Measurements from ENCODE around the gene HBA2. TPM values are rescaled to one million over a fixed set of nuclear protein-coding genes. Genes with fewer than 3 reads are reported as not detected.
"Not testable (repeated sequence)": the region's sequence is repeated elsewhere in the genome, so short reads cannot be mapped to it uniquely, and the experiment has no call there.

The HBA2 gene
- polyA plus RNA-seq, 4 donors: 794 to 1,266 (median 1,092) TPM

DNA sequence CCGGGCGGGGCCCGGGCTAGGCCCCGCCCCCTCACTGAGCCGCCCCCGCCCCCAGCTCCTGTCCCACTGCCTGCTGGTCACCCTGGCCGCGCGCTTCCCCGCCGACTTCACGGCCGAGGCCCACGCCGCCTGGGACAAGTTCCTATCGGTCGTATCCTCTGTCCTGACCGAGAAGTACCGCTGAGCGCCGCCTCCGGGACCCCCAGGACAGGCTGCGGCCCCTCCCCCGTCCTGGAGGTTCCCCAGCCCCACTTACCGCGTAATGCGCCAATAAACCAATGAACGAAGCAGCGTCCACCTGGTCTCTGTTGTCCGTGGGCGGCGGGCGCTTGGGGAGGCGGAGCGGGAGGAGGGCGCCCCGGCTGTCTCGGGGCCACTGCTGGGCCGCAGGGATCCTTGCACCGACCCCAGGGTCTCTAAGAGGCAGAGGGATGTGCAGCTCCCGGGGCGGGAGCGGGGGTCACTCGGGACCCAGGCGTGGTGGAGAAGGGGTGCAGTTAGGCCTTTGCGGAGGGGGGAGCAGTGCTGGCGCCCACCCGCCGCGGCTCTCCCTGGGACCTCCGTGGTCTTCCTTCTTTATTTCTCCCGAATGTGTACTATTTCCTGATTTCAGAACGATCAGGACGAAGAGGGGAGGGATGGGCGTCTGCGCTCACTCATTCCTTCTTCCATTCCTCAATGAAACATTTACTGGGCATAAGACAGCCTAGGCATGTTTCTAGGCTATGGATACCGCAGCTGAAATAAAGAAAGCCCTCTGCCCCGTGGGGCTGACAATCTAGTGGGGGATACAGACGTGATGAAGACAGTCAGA lies 18.3 kb upstream of the HBA2 start:
- DNase-seq (ENCODE audit: low read depth in 4 of 4, low spot score in 3 of 4): no peak

DNA sequence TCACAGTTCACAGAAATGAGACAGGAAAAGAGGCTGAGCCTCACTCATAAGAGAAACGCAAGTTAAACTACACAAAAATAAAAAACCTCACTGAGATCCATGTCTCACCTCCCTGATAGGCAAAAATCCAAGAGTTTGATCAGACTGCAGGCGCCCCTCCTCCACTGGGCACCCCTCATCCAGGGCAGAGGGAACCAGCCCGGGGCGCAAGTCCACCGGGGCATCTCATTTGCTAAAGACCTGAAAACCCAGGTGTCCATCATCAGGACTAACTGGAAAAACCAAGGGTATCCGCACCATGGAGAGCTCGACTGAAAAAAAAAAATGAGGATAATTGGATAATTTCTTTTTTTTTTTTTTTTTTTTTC lies 17.7 kb upstream of the HBA2 start:
- no peak for DNase-seq (ENCODE audit: low read depth in 4 of 4, low spot score in 3 of 4)

DNA sequence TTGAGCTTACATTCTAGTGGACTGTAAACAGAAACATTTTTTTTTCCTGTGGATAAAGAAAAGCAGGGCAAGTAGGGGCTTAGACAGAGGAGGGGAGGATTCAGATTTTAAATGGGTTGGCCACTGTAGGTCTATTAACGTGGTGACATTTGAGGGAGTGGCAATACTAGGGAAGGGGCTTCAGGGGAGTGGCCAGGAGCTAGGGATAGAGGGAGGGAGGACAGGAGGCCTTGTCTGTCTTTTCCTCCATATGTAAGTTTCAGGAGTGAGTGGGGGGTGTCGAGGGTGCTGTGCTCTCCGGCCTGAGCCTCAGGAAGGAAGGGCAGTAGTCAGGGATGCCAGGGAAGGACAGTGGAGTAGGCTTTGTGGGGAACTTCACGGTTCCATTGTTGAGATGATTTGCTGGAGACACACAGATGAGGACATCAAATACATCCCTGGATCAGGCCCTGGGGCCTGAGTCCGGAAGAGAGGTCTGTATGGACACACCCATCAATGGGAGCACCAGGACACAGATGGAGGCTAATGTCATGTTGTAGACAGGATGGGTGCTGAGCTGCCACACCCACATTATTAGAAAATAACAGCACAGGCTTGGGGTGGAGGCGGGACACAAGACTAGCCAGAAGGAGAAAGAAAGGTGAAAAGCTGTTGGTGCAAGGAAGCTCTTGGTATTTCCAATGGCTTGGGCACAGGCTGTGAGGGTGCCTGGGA lies 13.4 kb upstream of the HBA2 start:
- DNase-seq (ENCODE audit: low read depth in 4 of 4, low spot score in 3 of 4): no peak

DNA sequence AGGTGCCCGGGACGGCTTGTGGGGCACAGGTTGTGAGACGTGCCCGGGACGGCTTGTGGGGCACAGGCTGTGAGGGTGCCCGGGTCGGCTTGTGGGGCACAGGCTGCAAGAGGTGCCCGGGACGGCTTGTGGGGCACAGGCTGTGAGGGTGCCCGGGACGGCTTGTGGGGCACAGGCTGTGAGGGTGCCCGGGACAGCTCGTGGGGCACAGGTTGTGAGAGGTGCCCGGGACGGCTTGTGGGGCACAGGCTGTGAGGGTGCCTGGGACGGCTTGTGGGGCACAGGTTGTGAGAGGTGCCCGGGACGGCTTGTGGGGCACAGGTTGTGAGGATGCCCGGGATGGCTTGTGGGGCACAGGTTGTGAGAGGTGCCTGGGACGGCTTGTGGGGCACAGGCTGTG lies 12.4 kb upstream of the HBA2 start:
- DNase-seq (ENCODE audit: low read depth in 4 of 4, low spot score in 3 of 4): not testable (repeated sequence)

DNA sequence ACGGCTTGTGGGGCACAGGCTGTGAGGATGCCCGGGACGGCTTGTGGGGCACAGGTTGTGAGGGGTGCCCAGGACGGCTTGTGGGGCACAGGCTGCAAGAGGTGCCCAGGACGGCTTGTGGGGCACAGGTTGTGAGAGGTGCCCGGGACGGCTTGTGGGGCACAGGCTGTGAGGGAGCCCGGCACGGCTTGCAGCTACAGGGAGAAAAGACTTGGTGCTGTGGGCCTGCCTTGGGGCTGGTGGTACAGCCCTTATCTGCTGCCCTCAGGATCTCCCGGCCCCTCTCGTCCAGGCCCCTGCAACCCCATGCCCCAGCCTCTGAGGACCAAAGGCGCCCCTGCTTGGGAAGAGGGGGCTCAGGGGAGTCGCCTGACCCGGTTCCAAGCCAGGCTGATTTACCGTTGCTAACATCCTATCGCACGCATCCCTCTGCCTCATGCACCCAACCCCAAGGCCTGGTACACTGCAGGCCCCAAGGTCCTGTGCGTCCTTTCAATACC lies 11.9 kb upstream of the HBA2 start:
- DNase-seq (ENCODE audit: low read depth in 4 of 4, low spot score in 3 of 4): no peak

DNA sequence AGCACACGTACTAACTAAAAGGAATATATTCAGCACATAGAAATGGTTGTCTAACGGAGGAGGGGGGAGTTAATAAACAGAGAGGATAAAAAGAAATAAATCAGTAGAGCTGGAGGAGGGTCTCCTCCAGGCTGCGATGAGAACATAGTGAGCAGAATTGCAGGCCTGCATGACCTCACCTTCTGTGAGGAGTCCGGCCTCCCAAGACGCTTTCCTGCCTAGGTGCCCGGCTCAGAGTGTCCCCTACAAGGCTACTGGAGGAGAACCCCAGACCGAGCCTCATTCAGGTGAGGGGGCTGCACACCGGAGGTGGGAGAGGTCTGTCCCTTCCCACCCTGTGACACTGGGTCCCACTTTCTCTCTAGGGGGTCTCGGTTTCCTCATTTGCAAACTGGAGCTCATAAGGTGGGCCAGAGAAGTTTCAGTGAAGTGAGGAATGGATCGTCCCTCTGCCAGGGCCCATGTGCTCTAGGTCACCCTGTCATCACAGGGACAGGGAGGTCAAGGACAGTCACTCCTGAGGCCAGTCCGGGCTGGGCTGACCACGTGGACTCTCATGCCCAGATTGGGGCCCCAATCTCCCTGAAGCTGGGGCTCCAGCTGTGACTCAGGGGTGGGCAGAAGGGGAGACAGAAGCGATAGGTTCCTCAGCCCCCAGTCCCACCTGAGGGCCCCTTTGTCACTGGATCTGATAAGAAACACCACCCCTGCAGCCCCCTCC lies 10.2 kb upstream of the HBA2 start:
- DNase-seq (ENCODE audit: low read depth in 4 of 4, low spot score in 3 of 4): no peak

DNA sequence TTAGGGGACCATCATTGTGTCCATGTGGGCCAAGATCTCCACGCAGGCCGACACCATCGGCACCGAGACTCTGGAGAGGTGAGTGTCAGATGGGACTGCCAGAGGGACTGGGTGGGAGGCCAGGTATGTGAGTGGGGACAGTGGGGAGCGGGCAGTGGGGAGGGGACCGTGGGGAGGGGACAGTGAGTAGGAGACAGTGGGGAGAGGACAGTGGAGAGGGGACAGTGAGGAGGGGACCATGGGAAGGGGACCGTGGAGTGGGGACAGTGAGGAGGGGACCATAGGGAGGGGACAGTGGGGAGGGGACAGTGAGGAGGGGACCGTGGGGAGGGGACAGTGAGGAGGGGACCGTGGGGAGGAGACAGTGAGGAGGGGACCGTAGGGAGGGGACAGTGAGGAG lies 9.5 kb upstream of the HBA2 start:
- not testable (repeated sequence) for DNase-seq (ENCODE audit: low read depth in 4 of 4, low spot score in 3 of 4)

DNA sequence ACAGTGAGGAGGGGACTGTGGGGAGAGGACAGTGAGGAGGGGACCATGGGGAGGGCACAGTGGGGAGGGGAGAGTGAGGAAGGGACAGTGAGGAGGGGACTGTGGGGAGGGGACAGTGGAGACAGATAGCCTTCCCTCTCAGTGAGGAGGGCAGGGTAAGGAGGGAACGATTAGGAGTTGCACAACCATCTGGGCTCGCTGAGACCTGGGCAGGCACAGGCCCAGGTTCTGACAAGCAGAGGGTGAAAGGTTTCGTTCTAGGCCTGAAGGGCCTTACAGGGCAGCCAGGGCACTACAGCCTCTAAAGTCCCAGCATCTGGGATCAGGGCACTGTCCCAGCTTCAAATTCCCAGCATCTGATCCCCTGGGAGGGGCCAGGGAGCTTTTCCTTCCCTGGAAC lies 9.0 kb upstream of the HBA2 start:
- DNase-seq (ENCODE audit: low read depth in 4 of 4, low spot score in 3 of 4): not testable (repeated sequence)

DNA sequence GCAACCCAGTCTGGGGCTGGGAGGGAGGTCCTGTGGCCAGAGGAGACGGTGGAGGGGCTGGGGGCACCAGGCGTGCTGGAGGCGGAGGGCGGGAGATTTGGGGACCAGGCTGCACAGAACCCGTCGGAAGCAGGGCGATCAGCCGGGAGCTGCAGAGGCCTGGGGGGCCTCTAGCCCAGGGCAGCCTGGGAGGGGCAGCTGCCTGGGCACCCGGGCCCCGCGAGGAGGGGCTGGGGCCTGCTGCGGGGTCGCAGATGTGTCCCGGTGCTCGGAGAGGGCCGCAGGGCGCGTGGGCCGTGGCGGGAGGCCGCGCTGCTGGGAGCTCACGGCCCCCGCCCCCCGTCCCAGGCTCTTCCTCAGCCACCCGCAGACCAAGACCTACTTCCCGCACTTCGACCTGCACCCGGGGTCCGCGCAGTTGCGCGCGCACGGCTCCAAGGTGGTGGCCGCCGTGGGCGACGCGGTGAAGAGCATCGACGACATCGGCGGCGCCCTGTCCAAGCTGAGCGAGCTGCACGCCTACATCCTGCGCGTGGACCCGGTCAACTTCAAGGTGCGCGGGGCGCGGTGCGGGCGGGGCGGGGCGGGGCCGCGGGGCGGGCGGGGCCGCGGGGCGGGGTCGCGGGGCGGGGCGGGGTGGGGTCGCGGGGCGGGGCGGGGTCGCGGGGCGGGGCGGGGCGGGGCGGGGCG lies 8.4 kb upstream of the HBA2 start:
- not testable (repeated sequence) for DNase-seq (ENCODE audit: low read depth in 4 of 4, low spot score in 3 of 4)

DNA sequence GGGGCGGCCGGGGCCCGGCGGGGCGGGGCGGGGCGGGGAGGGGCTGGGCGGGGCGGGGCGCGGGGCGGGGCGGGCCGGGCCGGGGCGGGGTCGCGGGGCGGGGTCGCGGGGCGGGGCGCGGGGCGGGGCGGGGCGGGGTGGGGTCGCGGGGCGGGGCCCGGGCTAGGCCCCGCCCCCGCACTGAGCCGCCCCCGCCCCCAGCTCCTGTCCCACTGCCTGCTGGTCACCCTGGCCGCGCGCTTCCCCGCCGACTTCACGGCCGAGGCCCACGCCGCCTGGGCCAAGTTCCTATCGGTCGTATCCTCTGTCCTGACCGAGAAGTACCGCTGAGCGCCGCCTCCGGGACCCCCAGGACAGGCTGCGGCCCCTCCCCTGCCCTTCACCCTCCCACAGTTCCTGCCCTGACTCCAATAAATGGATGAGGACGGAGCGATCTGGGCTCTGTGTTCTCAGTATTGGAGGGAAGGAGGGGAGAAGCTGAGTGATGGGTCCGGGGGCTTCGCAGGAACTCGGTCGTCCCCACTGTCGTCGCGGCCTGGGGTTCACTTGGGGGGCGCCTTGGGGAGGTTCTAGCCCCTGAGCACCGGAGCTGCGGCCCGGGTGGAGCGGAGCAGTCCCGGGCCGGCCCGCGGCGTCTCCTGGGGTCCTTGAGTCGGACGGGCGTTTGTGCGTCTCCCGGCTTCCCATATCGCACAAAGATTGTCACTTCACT lies 7.7 kb upstream of the HBA2 start:
- DNase-seq (ENCODE audit: low read depth in 4 of 4, low spot score in 3 of 4): no peak

DNA sequence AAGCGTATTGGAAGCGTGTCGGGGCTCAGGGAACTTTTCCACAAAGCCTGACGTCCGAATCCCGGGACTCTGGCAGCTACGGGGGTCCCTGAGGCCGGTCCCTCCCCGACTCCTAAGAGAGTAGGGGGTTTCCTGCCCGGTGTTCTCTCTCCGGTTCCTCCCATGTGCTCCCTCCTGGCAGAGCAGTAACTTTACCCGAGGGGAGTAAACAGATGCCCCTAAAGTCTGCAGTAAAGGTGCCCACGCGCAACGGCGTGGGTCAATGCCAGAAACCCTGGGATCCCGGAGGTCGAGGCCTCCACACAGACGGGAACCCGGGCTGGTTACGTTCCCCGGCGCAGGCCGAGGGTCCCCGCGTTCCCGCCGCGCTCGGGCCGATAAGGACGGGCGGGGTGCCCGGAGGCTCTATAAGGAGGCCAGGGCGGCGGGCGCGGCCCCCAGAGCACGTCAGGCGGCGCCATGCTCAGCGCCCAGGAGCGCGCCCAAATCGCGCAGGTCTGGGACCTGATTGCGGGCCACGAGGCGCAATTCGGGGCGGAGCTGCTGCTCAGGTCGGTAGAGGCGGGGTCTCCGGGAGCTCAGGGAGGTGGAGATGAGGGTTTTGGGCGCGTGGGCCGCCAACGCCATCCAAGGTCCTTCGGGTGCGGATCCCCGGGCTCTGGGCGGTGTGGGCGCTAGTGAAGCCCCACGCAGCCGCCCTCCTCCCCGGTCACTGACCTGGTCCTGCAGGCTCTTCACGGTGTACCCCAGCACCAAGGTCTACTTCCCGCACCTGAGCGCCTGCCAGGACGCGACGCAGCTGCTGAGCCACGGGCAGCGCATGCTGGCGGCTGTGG lies 6.9 kb upstream of the HBA2 start, which contains the start of gene HBM:
Gene HBM (plus strand): TSS at position 440 of the 836 bp plus-strand sequence. CDS start 20 bp downstream, at position 460.
- DNase-seq (ENCODE audit: low read depth in 4 of 4, low spot score in 3 of 4): no peak

DNA sequence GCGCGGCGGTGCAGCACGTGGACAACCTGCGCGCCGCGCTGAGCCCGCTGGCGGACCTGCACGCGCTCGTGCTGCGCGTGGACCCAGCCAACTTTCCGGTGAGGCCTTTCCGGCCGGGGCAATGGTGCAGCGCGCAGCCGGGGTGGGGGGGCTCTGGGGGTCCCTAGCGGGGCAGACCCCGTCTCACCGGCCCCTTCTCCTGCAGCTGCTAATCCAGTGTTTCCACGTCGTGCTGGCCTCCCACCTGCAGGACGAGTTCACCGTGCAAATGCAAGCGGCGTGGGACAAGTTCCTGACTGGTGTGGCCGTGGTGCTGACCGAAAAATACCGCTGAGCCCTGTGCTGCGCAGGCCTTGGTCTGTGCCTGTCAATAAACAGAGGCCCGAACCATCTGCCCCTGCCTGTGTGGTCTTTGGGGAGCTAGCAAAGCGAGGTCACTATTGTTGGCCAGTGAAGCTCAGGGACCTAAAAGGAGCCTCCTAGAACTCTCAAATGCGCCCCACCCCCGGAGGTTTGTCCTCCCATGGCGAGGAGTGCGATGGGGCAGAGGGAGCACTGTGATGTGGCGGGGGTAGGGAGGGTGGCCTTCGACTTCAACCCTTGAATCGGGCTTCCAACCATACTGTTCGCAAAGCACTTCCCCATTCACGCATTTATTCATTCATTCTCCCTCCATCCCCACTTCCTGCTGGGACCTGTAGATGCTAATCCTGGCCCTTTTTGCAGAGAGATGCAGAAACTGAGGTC lies 6.1 kb upstream of the HBA2 start:
- DNase-seq (ENCODE audit: low read depth in 4 of 4, low spot score in 3 of 4): no peak

DNA sequence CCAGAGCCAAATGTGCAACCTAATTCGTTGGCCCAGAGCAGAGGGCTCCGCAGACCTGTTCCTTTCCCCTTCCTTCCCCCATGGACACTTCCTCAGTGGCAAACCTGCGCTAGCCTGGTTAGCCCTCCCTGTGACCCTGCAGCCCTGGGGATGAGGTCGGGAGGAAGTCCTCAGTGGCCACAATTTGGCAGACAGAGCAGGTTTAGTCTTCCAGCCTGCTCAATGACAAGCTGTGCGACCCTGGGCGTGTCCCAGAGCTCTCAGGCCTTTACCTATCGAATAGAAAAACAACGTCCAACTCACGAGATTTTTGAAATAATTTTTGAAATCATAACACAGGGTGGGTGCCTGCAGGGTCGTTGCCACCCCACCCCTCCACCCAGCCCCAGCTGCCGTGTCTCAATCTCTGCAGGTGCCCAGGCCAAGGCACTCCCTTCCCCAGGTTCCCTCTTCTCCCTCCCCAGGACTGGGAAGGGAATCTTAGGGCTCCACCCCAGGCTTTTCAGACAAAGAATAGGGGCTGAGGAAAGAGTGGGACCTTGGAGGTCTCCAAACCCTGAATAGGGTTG lies 5.5 kb upstream of the HBA2 start:
- no peak for DNase-seq (ENCODE audit: low read depth in 4 of 4, low spot score in 3 of 4)

DNA sequence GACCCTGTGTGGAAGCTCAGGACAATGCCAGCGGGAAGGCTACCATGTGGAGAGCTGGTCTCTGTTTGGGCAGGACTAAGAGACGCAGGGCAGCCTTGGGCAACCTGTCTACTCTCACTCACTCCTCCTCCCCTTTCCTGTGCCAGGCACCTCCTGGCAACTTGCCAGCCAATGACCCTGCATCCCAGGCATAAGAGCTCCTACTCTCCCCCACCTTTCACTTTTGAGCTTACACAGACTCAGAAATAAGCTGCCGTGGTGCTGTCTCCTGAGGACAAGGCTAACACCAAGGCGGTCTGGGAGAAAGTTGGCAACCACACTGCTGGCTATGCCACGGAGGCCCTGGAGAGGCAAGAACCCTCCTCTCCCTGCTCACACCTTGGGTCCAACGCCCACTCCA lies 4.3 kb upstream of the HBA2 start:
- no peak for DNase-seq (ENCODE audit: low read depth in 4 of 4, low spot score in 3 of 4)

DNA sequence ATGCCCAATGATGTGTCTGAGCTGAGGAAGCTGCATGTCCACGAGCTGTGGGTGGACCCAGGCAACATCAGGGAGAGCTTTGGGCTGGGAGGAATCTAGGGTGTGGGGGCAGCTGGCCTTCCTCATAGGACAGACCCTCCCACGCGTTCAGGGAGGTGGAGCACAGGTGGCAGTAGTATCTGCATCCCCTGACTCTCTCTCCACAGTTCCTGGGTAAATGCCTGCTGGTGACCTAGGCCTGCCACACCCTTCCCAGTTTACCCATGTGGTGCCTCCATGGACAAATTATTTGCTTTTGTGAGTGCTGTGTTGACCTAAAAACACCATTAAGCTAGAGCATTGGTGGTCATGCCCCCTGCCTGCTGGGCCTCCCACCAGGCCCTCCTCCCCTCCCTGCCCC lies 3.7 kb upstream of the HBA2 start:
- no peak for DNase-seq (ENCODE audit: low read depth in 4 of 4, low spot score in 3 of 4)

DNA sequence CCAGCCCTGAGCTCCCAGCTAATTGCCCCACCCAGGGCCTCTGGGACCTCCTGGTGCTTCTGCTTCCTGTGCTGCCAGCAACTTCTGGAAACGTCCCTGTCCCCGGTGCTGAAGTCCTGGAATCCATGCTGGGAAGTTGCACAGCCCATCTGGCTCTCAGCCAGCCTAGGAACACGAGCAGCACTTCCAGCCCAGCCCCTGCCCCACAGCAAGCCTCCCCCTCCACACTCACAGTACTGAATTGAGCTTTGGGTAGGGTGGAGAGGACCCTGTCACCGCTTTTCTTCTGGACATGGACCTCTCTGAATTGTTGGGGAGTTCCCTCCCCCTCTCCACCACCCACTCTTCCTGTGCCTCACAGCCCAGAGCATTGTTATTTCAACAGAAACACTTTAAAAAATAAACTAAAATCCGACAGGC lies 2.6 kb upstream of the HBA2 start:
- not testable (repeated sequence) for DNase-seq (ENCODE audit: low read depth in 4 of 4, low spot score in 3 of 4)

DNA sequence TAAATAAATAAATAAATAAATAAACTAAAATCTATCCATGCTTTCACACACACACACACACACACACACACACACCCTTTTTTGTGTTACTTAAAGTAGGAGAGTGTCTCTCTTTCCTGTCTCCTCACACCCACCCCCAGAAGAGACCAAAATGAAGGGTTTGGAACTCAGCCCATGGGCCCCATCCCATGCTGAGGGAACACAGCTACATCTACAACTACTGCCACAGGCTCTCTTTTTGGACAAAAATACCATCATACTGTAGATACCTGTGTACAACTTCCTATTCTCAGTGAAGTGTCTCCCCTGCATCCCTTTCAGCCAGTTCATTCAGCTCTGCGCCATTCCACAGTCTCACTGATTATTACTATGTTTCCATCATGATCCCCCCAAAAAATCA lies 1.9 kb upstream of the HBA2 start:
- no peak for DNase-seq (ENCODE audit: low read depth in 4 of 4, low spot score in 3 of 4)

All from right renal pelvis (tissue), 4 donors.